GM23338 (cell line): ENCODE measurements around the gene MEIOB.

Experiments
- EZH2 ChIP-seq: fragments of 200-600 bp; sonication (generic); IDR thresholded peaks from one replicate; pipeline ENCODE4 v1.8.0; 2017; ENCODE audit warnings: antibody characterized with exemption, mild to moderate bottlenecking, low read depth; ENCODE audit not compliant: unreplicated experiment
- EZH2phosphoT487 ChIP-seq: fragments of 200-600 bp; sonication (generic); IDR thresholded peaks from one replicate; pipeline ENCODE4 v1.8.1; 2018; ENCODE audit warnings: antibody characterized with exemption; ENCODE audit not compliant: unreplicated experiment
- POLR2AphosphoS5 ChIP-seq: IDR thresholded peaks from 2 replicates; pipeline ENCODE4 v1.6.1; 2016; ENCODE audit warnings: antibody characterized with exemption, low read depth
- TF ChIP-seq, protein P1 (sequence below), 2 experiments: fragments of 200-600 bp in 1 of 2; sonication (generic) in 1 of 2; conservative IDR thresholded peaks; 2 replicates each; pipeline versions ENCODE4 v1.5.1 to v1.6.1; 2016 to 2017; ENCODE audit warnings: antibody characterized with exemption in 2 of 2, low read depth in 2 of 2, mild to moderate bottlenecking in 2 of 2, moderate library complexity in 1 of 2
- TF ChIP-seq, protein P2 (sequence below): IDR thresholded peaks from one replicate; pipeline ENCODE4 v1.6.1; 2018; ENCODE audit warnings: antibody characterized with exemption; ENCODE audit not compliant: unreplicated experiment

DNA sequence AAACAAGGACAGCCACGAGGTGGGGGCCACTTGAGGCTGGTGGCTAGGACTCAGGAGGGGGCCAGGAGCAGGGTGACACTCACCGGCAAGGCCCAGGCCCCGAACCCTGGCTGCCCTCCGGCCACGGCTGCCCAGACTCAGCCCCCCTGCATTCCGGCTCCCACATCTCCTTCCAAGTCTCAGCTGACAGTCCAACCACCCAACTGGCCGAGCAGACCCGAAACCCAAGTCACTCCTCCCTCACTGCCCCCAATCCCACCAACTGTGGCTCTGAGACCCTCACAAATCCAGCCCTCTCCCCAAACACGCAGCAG, 54.7 kb downstream of the MEIOB start:
- TF ChIP-seq, protein P1, sequence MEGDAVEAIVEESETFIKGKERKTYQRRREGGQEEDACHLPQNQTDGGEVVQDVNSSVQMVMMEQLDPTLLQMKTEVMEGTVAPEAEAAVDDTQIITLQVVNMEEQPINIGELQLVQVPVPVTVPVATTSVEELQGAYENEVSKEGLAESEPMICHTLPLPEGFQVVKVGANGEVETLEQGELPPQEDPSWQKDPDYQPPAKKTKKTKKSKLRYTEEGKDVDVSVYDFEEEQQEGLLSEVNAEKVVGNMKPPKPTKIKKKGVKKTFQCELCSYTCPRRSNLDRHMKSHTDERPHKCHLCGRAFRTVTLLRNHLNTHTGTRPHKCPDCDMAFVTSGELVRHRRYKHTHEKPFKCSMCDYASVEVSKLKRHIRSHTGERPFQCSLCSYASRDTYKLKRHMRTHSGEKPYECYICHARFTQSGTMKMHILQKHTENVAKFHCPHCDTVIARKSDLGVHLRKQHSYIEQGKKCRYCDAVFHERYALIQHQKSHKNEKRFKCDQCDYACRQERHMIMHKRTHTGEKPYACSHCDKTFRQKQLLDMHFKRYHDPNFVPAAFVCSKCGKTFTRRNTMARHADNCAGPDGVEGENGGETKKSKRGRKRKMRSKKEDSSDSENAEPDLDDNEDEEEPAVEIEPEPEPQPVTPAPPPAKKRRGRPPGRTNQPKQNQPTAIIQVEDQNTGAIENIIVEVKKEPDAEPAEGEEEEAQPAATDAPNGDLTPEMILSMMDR (conservative IDR thresholded peaks at IDR 0.05; ENCODE audit: low read depth in 2 of 2): no peak
- TF ChIP-seq POLR2AphosphoS5 (no peak), EZH2 (no peak), EZH2phosphoT487 (no peak)
- TF ChIP-seq, protein P2, sequence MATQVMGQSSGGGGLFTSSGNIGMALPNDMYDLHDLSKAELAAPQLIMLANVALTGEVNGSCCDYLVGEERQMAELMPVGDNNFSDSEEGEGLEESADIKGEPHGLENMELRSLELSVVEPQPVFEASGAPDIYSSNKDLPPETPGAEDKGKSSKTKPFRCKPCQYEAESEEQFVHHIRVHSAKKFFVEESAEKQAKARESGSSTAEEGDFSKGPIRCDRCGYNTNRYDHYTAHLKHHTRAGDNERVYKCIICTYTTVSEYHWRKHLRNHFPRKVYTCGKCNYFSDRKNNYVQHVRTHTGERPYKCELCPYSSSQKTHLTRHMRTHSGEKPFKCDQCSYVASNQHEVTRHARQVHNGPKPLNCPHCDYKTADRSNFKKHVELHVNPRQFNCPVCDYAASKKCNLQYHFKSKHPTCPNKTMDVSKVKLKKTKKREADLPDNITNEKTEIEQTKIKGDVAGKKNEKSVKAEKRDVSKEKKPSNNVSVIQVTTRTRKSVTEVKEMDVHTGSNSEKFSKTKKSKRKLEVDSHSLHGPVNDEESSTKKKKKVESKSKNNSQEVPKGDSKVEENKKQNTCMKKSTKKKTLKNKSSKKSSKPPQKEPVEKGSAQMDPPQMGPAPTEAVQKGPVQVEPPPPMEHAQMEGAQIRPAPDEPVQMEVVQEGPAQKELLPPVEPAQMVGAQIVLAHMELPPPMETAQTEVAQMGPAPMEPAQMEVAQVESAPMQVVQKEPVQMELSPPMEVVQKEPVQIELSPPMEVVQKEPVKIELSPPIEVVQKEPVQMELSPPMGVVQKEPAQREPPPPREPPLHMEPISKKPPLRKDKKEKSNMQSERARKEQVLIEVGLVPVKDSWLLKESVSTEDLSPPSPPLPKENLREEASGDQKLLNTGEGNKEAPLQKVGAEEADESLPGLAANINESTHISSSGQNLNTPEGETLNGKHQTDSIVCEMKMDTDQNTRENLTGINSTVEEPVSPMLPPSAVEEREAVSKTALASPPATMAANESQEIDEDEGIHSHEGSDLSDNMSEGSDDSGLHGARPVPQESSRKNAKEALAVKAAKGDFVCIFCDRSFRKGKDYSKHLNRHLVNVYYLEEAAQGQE: no peak
